ENCODE measurements around the gene ZNF280B. TPM values are rescaled to one million over a fixed set of nuclear protein-coding genes. Genes with fewer than 3 reads are reported as not detected.

Gene ZNF280B
- total RNA-seq, 1 experiment from 2014 or later, result 1.8 TPM

DNA sequence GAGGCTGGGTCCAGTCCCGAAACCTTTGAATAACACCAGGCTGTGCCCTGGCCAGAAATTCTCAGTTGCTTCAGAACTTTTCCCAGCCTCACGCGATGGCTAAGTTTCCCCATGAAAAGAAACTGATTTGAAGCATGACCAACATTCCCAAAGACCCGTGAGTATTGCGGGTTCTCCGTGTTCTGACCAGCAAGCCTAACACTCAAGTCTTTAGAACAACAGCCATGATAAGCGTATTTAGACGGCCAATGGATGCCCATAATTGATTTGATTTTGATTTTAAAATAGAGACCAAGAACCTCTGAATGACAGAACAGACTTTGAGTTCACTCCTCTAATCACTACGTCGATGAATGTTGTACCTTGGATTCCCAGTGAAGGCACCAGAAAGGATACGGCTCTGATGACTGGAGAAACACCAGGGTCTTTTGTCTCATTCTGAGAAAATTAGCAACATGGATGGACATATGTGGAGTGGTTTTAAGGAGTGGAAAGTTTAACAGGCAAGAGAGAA is 43.9 kb downstream of the ZNF280B start:
- no peaks in the 10 kb centered on the region for H3K36me3 ChIP-seq (ENCODE audit: low read depth)
- no peak overlapping the region for H3K27ac ChIP-seq
- no peak overlapping the region for H2AFZ ChIP-seq
- H3K4me2 ChIP-seq, result no peak overlapping the region
- no peaks in the 10 kb centered on the region for H3K4me1 ChIP-seq (replicated peaks; ENCODE audit: insufficient read depth)
- no peak for DNase-seq
- H3K79me2 ChIP-seq (ENCODE audit: low read depth), result no peaks in the 10 kb centered on the region
- no peak overlapping the region for H3K4me3 ChIP-seq
- ChIA-PET CTCF (no interaction called here), POLR2A (ENCODE audit: unreplicated experiment) (no interaction called here)
- peaks cover 15% of the 10 kb centered on the region for H3K9me3 ChIP-seq (ENCODE audit: insufficient read depth, low read depth)
- no peak for TF ChIP-seq EZH2 (IDR thresholded peaks at IDR 0.05; ENCODE audit: low read depth)
- no peak for TF ChIP-seq CTCF (conservative IDR thresholded peaks at IDR 0.05)
- no peaks in the 10 kb centered on the region for H4K20me1 ChIP-seq (ENCODE audit: insufficient read depth)
- no peaks in the 10 kb centered on the region for H3F3A ChIP-seq (ENCODE audit: insufficient read depth, low read depth)
- H3K9me2 ChIP-seq (ENCODE audit: insufficient read depth), result no peaks in the 10 kb centered on the region
- no TSS peak for BruUV-seq (replicated peaks)
- H3K27me3 ChIP-seq (ENCODE audit: insufficient read depth, low read depth), result peaks cover 26% of the 10 kb centered on the region; the same call in 1 of the 2 replicates
- intact Hi-C loops (cut with micrococcal nuclease; ENCODE audit: unreplicated experiment), result loop anchor here (1.0 kb wide), 1 partner anchor 492 kb away; no protein-coding TSS in a partner anchor

GRCh38 chr22:22463855-22464540 is 44.5 kb downstream of the ZNF280B start:
- no peak for TF ChIP-seq EZH2 (IDR thresholded peaks at IDR 0.05; ENCODE audit: low read depth)
- peak; percentile 93 for TF ChIP-seq CTCF (conservative IDR thresholded peaks at IDR 0.05)
- H3K4me3 ChIP-seq, result no peak overlapping the region
- H3K27me3 ChIP-seq (ENCODE audit: insufficient read depth, low read depth), result peaks cover 20% of the 10 kb centered on the region; the same call in 1 of the 2 replicates
- H3K9me3 ChIP-seq (ENCODE audit: insufficient read depth, low read depth), result peaks cover 9% of the 10 kb centered on the region
- H3K9me2 ChIP-seq (ENCODE audit: insufficient read depth), result no peaks in the 10 kb centered on the region
- no peaks in the 10 kb centered on the region for H3K79me2 ChIP-seq (ENCODE audit: low read depth)
- H2AFZ ChIP-seq, result no peak overlapping the region
- no peaks in the 10 kb centered on the region for H3F3A ChIP-seq (ENCODE audit: insufficient read depth, low read depth)
- no peaks in the 10 kb centered on the region for H3K36me3 ChIP-seq (ENCODE audit: low read depth)
- CTCF ChIA-PET, result interaction anchor here (0.5 to 0.7 kb wide), 2 partner anchors 160 to 327 kb away, joined by 3 read pairs; no protein-coding TSS in a partner anchor
- no TSS peak for BruUV-seq (replicated peaks)
- no peaks in the 10 kb centered on the region for H3K4me1 ChIP-seq (replicated peaks; ENCODE audit: insufficient read depth)
- no peaks in the 10 kb centered on the region for H4K20me1 ChIP-seq (ENCODE audit: insufficient read depth)
- peak in 1 of 2 experiments; percentile 33 for DNase-seq
- intact Hi-C loops (cut with micrococcal nuclease; ENCODE audit: unreplicated experiment), result loop anchor here (1.0 kb wide), 1 partner anchor 492 kb away; no protein-coding TSS in a partner anchor
- no peak overlapping the region for H3K27ac ChIP-seq
- POLR2A ChIA-PET (ENCODE audit: unreplicated experiment), result no interaction called here
- H3K4me2 ChIP-seq, result no peak overlapping the region

DNA sequence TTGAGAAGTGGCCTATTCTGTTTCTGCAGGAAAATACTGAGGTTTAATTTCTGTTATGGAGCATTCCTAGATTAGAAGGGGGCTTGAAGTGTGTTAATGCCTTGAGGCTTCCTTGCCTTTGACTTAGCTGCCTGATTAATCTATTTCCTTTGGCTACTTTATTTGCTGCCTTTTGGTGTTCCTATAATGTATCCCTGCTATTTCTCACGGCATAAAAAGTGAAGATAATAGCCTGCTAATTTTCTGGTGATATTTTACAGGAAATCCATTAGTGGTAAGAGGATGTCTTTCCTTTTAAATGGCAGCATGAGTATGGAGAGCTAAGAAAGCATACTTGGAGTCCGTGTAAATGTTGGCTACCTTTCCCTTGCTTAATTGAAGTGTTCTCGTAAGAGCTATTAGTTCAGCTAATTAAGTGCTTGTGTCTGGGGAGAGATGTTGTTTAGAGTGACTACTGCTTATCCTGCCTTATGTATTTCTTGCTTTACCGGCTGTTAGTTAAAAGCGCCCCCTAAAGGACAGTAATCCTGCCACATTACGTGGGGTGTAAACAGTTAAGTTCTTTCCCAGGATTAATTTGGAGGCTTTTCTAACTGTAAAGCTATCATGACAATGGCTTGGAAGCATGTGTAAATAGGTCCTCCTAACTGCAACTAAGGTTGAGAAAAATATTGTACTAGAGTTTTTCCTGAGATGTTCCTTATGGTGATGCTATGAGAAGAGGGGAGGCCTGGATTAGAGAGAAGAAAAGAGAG is 45.6 kb downstream of the ZNF280B start:
- ChIA-PET POLR2A (ENCODE audit: unreplicated experiment) (no interaction called here), CTCF (interaction anchor here (0.5 kb wide), 1 partner anchor 161 kb away, joined by 3 read pairs; no protein-coding TSS in a partner anchor)
- Histone ChIP-seq H2AFZ (no peak overlapping the region), H3K4me1 (replicated peaks; ENCODE audit: insufficient read depth) (no peaks in the 10 kb centered on the region), H3K4me3 (no peak overlapping the region), H3K9me3 (ENCODE audit: insufficient read depth, low read depth) (no peaks in the 10 kb centered on the region; the same call in 1 of the 2 replicates), H3F3A (ENCODE audit: insufficient read depth, low read depth) (no peaks in the 10 kb centered on the region), H3K79me2 (ENCODE audit: low read depth) (no peaks in the 10 kb centered on the region), H3K27me3 (ENCODE audit: insufficient read depth, low read depth) (peaks cover 12% of the 10 kb centered on the region; the same call in 1 of the 2 replicates), H4K20me1 (ENCODE audit: insufficient read depth) (no peaks in the 10 kb centered on the region), H3K9me2 (ENCODE audit: insufficient read depth) (no peaks in the 10 kb centered on the region), H3K36me3 (ENCODE audit: low read depth) (no peaks in the 10 kb centered on the region), H3K4me2 (no peak overlapping the region), H3K27ac (no peak overlapping the region)
- intact Hi-C loops (cut with micrococcal nuclease; ENCODE audit: unreplicated experiment), result no loop called here
- BruUV-seq (replicated peaks), result no TSS peak
- DNase-seq, result no peak
- TF ChIP-seq CTCF (conservative IDR thresholded peaks at IDR 0.05), result no peak
- TF ChIP-seq EZH2 (IDR thresholded peaks at IDR 0.05; ENCODE audit: low read depth), result no peak
